Measurements from ENCODE around the gene PPP2R5A. TPM values are rescaled to one million over a fixed set of nuclear protein-coding genes. Genes with fewer than 3 reads are reported as not detected.

Gene PPP2R5A
- 24.2 and 26.8 TPM in 2 replicates for total RNA-seq

DNA sequence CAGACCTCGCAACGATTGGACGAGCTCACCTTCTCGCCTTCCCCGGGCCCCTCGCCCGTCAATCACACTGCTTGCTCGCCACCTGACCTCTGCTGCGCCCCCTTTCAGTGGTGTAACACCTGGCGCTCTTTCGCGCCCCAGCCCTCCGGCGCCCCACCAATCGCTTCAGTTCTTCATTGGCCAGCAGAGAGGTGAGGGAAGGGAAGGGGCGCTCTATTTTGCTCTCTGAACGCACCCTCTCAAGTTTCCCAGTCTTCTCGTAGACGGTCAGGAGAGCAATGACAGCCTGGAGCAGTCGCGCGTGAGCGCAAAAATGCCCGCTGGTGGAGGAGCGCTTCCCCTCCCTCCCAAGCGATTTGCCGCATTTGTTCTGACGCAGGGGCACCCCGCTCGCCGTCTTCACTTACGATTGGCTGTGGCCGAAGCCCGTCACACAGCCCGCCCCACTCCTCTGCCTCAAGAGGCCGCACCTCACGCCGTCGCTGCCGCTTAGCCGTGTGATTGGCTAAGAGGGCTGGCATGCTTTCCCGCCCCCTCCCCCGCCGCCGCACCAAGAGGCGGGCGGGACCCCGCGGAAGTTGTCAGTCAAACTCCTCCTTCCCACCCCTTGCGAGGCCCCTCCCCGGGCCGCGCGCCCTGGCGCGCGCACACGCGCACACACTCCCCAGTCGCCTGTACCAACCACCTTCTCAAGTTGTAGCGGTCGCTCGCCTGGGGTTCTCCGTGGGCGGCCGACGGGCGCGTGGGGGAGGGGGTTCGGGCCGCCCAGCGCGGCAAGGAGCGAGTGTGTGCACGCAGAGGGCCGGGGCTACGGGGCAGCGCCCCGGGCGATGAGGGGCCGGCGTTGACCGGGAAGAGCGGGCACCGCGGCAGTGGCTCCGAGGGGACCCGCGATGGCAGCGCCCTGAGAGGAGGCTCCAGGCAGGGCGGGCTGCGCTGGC is at the start of gene PPP2R5A:
Gene PPP2R5A (plus strand): TSS at position 667 of the 941 bp plus-strand sequence. CDS start 701 bp downstream, outside the sequence.
- Histone ChIP-seq H3K36me3 (ENCODE audit: control insufficient read depth, insufficient read depth, low read length) (no peaks in the 10 kb centered on the region), H3K4me3 (ENCODE audit: low read depth, low read length) (peak within 1 kb of the TSS; percentile 74), H3K27me3 (ENCODE audit: control insufficient read depth, insufficient read depth, low read length) (no peaks in the 10 kb centered on the region)
- TF ChIP-seq, protein P1, sequence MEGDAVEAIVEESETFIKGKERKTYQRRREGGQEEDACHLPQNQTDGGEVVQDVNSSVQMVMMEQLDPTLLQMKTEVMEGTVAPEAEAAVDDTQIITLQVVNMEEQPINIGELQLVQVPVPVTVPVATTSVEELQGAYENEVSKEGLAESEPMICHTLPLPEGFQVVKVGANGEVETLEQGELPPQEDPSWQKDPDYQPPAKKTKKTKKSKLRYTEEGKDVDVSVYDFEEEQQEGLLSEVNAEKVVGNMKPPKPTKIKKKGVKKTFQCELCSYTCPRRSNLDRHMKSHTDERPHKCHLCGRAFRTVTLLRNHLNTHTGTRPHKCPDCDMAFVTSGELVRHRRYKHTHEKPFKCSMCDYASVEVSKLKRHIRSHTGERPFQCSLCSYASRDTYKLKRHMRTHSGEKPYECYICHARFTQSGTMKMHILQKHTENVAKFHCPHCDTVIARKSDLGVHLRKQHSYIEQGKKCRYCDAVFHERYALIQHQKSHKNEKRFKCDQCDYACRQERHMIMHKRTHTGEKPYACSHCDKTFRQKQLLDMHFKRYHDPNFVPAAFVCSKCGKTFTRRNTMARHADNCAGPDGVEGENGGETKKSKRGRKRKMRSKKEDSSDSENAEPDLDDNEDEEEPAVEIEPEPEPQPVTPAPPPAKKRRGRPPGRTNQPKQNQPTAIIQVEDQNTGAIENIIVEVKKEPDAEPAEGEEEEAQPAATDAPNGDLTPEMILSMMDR (IDR thresholded peaks at IDR 0.05; ENCODE audit: insufficient read depth, low read length, severe bottlenecking), result peak; percentile 33
- DNase-seq (ENCODE audit: low read depth) (peak; percentile 95), FAIRE-seq (no peak)

DNA sequence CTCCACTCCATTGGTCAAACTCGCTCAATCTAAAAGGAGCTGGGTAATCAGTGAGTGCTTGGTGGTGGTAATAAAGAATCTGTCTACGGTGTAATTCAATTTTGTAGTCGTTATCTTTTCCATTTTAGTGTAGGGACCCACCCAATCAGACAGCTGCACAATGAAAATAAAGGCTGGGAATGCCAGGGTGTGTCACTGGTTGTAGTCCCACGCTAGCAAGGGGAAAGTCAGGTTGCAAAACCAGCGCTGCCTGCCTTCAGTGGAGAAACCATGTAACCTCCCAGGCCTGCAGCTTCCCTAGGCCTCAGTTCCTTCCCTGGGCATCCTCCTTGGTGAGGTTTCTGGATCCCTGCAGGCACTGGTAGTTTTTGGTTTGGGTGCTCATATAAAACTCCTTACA is 49.4 kb upstream of the PPP2R5A start:
- Histone ChIP-seq H3K4me3 (ENCODE audit: low read depth, low read length) (no peak overlapping the region), H3K36me3 (ENCODE audit: control insufficient read depth, insufficient read depth, low read length) (no peaks in the 10 kb centered on the region), H3K27me3 (ENCODE audit: control insufficient read depth, insufficient read depth, low read length) (no peaks in the 10 kb centered on the region)
- FAIRE-seq, result no peak
- DNase-seq (ENCODE audit: low read depth), result no peak
- TF ChIP-seq, protein P1 (IDR thresholded peaks at IDR 0.05; ENCODE audit: insufficient read depth, low read length, severe bottlenecking), result no peak

DNA sequence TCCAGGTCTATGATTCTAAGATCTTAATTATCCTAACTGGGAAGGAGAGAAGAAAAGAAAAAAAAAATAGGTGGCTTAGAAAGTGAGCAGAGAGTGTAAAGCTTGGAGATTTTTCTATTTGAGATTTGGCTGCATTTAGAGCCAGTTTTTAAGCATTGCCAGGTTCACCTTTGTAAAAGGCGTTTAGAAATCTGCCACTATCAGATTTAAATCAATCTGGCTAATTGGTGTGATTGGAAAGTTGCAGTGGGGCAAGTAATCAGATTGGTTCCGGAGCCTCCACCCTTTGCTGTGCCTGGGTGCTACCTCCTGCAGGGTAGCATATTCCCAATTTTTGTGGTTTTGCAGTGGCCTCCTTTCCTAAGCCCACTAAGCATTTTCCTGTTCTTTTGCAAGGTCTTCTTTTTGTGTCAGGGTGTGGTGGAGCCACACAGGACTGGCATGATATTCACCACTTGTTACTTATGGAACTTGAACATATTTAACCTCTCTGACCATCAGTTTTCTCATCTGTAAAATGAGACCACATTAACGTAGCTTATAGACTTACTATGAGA is 48.5 kb upstream of the PPP2R5A start:
- DNase-seq (ENCODE audit: low read depth) (no peak), FAIRE-seq (no peak)
- H3K27me3 ChIP-seq (ENCODE audit: control insufficient read depth, insufficient read depth, low read length), result no peaks in the 10 kb centered on the region
- TF ChIP-seq, protein P1 (IDR thresholded peaks at IDR 0.05; ENCODE audit: insufficient read depth, low read length, severe bottlenecking), result no peak
- H3K4me3 ChIP-seq (ENCODE audit: low read depth, low read length), result no peak overlapping the region
- no peaks in the 10 kb centered on the region for H3K36me3 ChIP-seq (ENCODE audit: control insufficient read depth, insufficient read depth, low read length)

DNA sequence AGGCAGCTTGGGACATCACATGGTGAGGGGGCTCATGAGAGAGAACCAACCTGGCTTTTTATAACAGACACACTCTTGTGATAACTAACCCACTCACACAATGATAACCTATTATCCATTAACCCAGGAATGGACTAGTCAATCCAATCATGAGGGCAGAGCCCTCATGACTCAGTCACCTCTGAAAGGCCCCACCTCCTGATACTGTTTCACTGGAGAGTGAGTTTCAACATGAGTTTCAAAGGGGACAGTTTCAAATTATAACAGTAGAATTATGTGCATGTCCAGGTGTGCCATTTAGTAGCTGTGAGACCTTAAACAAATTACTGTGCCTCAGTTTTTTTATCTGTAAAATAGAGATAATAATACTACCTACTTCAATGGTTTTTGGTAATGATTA is 47.6 kb upstream of the PPP2R5A start:
- H3K4me3 ChIP-seq (ENCODE audit: low read depth, low read length), result no peak overlapping the region
- TF ChIP-seq, protein P1 (IDR thresholded peaks at IDR 0.05; ENCODE audit: insufficient read depth, low read length, severe bottlenecking), result no peak
- DNase-seq (ENCODE audit: low read depth) (peak; percentile 85), FAIRE-seq (peak; percentile 28)
- H3K36me3 ChIP-seq (ENCODE audit: control insufficient read depth, insufficient read depth, low read length), result no peaks in the 10 kb centered on the region
- H3K27me3 ChIP-seq (ENCODE audit: control insufficient read depth, insufficient read depth, low read length), result no peaks in the 10 kb centered on the region

DNA sequence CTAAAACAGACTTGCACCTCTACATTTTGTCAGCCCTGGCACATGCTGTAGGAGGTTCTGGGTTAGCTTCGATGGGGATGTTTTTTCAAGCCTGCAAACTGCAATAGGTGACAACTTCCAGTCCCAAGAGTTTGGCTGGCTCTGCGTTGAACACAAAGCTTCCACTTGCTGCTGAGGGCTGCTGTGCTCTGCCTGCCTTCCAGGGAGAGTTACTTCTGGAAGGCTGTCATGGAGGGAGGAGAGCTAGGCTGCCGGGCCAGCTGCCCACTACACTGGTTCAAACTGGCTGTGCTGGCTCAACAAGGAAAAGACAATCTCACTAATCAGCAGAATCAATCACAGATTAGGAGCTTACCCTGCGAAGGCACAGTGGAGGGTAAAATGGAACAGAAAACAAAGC is 46.7 kb upstream of the PPP2R5A start:
- H3K4me3 ChIP-seq (ENCODE audit: low read depth, low read length), result no peak overlapping the region
- H3K27me3 ChIP-seq (ENCODE audit: control insufficient read depth, insufficient read depth, low read length), result no peaks in the 10 kb centered on the region
- DNase-seq (ENCODE audit: low read depth) (no peak), FAIRE-seq (no peak)
- H3K36me3 ChIP-seq (ENCODE audit: control insufficient read depth, insufficient read depth, low read length), result no peaks in the 10 kb centered on the region
- TF ChIP-seq, protein P1 (IDR thresholded peaks at IDR 0.05; ENCODE audit: insufficient read depth, low read length, severe bottlenecking), result no peak
